Loucy (cell line): Measurements from ENCODE around the gene CIC.

Source experiments
- H2AFZ ChIP-seq: fragments of 200-600 bp; sonication (generic); 2 replicates; pipeline ENCODE4 v1.6.0; 2016; ENCODE audit warnings: antibody characterized with exemption, mild to moderate bottlenecking, low read length, moderate library complexity
- H3F3A ChIP-seq: fragments of 200-600 bp; 2 replicates; pipeline ENCODE4 v1.6.0; 2016; ENCODE audit warnings: antibody characterized with exemption, low read depth, mild to moderate bottlenecking
- H3K27me3 ChIP-seq: fragments of 200-600 bp; sonication (generic); 2 replicates; pipeline ENCODE4 v1.6.1; 2014; ENCODE audit warnings: low read length, mild to moderate bottlenecking; ENCODE audit not compliant: insufficient read depth, poor library complexity, severe bottlenecking
- H3K36me3 ChIP-seq: fragments of 200-600 bp; sonication (generic); 2 replicates; pipeline ENCODE4 v1.6.1; 2016; ENCODE audit warnings: low read length; ENCODE audit not compliant: insufficient read depth
- H3K4me1 ChIP-seq: fragments of 200-600 bp; sonication (generic); 2 replicates; pipeline ENCODE4 v1.5.1; 2014; ENCODE audit warnings: low read length, mild to moderate bottlenecking; ENCODE audit not compliant: insufficient read depth, poor library complexity, severe bottlenecking
- H3K4me2 ChIP-seq: fragments of 200-600 bp; sonication (generic); 2 replicates; pipeline ENCODE4 v1.6.0; 2014; ENCODE audit warnings: antibody characterized with exemption, low read length, low read depth, mild to moderate bottlenecking; ENCODE audit not compliant: poor library complexity, severe bottlenecking
- H3K4me3 ChIP-seq: fragments of 200-600 bp; sonication (generic); 2 replicates; pipeline ENCODE4 v1.5.1; 2014; ENCODE audit warnings: low read length, mild to moderate bottlenecking, mixed read lengths; ENCODE audit not compliant: poor library complexity, severe bottlenecking
- H3K79me2 ChIP-seq: fragments of 200-600 bp; sonication (generic); 2 replicates; pipeline ENCODE4 v1.6.1; 2014; ENCODE audit warnings: low read length; ENCODE audit not compliant: insufficient read depth
- H3K9ac ChIP-seq: fragments of 200-600 bp; sonication (generic); 2 replicates; pipeline ENCODE4 v1.6.0; 2014; ENCODE audit warnings: mild to moderate bottlenecking, low read depth, low read length, moderate library complexity; ENCODE audit not compliant: poor library complexity, severe bottlenecking
- H3K9me2 ChIP-seq: fragments of 200-600 bp; sonication (generic); replicated peaks from 2 replicates; pipeline ENCODE4 v1.6.1; 2016; ENCODE audit warnings: low read depth, low read length, mixed read lengths
- H3K9me3 ChIP-seq: fragments of 200-600 bp; sonication (generic); 2 replicates; pipeline ENCODE4 v1.6.1; 2014; ENCODE audit warnings: mild to moderate bottlenecking, antibody characterized with exemption, low read length, low read depth; ENCODE audit not compliant: insufficient read depth
- H4K20me1 ChIP-seq: fragments of 200-600 bp; sonication (generic); 2 replicates; pipeline ENCODE4 v1.6.0; 2014; ENCODE audit warnings: antibody characterized with exemption, low read length, mild to moderate bottlenecking; ENCODE audit not compliant: insufficient read depth, poor library complexity, severe bottlenecking
- CTCF ChIP-seq: fragments of 200-600 bp; sonication (generic); conservative IDR thresholded peaks from 2 replicates; pipeline ENCODE4 v1.5.1; 2014; ENCODE audit warnings: mild to moderate bottlenecking, antibody characterized with exemption, low read length
- EZH2phosphoT487 ChIP-seq: fragments of 200-600 bp; IDR thresholded peaks from 2 replicates; pipeline ENCODE4 v1.6.1; 2018; ENCODE audit warnings: antibody characterized with exemption, mild to moderate bottlenecking, moderate library complexity, borderline replicate concordance

The CIC gene

GRCh38 chr19:42277821-42278451 lies 8.9 kb downstream of the CIC start:
- peaks cover 5% of the 10 kb centered on the region; the same call in 1 of the 2 replicates for H3F3A ChIP-seq
- H4K20me1 ChIP-seq, result no peaks in the 10 kb centered on the region
- H3K4me1 ChIP-seq, result peaks cover 32% of the 10 kb centered on the region
- no peaks in the 10 kb centered on the region for H3K9me2 ChIP-seq
- H3K79me2 ChIP-seq, result peaks cover 14% of the 10 kb centered on the region; the same call in 1 of the 2 replicates
- no peak overlapping the region for H2AFZ ChIP-seq
- 0 out of 2 replicates have a peak, but pooled peaks cover 3% of the 10 kb centered on the region for H3K36me3 ChIP-seq
- no peak overlapping the region for H3K4me3 ChIP-seq
- no peak for TF ChIP-seq CTCF
- no peak for TF ChIP-seq EZH2phosphoT487
- no peak overlapping the region for H3K4me2 ChIP-seq
- no peaks in the 10 kb centered on the region for H3K9me3 ChIP-seq
- H3K27me3 ChIP-seq, result no peaks in the 10 kb centered on the region
- H3K9ac ChIP-seq, result peak overlapping the region; percentile 76

- Histone ChIP-seq H3K27me3 (no peaks in the 10 kb centered on the region), H3K4me1 (peaks cover 35% of the 10 kb centered on the region), H3K4me2 (peak overlapping the region; percentile 87), H4K20me1 (no peaks in the 10 kb centered on the region), H3K9me2 (no peaks in the 10 kb centered on the region), H3K36me3 (0 out of 2 replicates have a peak, but pooled peaks cover 3% of the 10 kb centered on the region), H3K9ac (peak overlapping the region; percentile 76), H3K4me3 (peak overlapping the region; percentile 74), H3K79me2 (peaks cover 14% of the 10 kb centered on the region; the same call in 1 of the 2 replicates), H3K9me3 (no peaks in the 10 kb centered on the region), H3F3A (peaks cover 5% of the 10 kb centered on the region; the same call in 1 of the 2 replicates), H2AFZ (no peak overlapping the region)
- TF ChIP-seq EZH2phosphoT487, result no peak
These were observed 9.6 kb downstream of the CIC start for GRCh38 chr19:42278452-42279154.

- H3K4me3 ChIP-seq, result peak overlapping the region; percentile 74
- no peak overlapping the region for H2AFZ ChIP-seq
- no peaks in the 10 kb centered on the region for H4K20me1 ChIP-seq
- no peaks in the 10 kb centered on the region for H3K27me3 ChIP-seq
- H3F3A ChIP-seq, result peaks cover 5% of the 10 kb centered on the region; the same call in 1 of the 2 replicates
- H3K36me3 ChIP-seq, result 0 out of 2 replicates have a peak, but pooled peaks cover under 1% of the 10 kb centered on the region
- TF ChIP-seq EZH2phosphoT487 (no peak), CTCF (no peak)
- peak overlapping the region; percentile 87 for H3K4me2 ChIP-seq
- H3K9me3 ChIP-seq, result no peaks in the 10 kb centered on the region
- no peaks in the 10 kb centered on the region for H3K9me2 ChIP-seq
- H3K9ac ChIP-seq, result peak overlapping the region; percentile 76
- H3K4me1 ChIP-seq, result peaks cover 35% of the 10 kb centered on the region
- H3K79me2 ChIP-seq, result peaks cover 14% of the 10 kb centered on the region; the same call in 1 of the 2 replicates
These were observed 10.3 kb downstream of the CIC start for GRCh38 chr19:42279155-42279901.
